MM.1S (cell line): ENCODE data around the gene VPS18.

Experiments
- DNase-seq: peaks from one replicate; pipeline ENCODE4 v3.0.0-alpha.2; 2015
- H2AFZ ChIP-seq: fragments of 300-600 bp; sonication (generic); 2 replicates; pipeline ENCODE4 v1.6.0; 2016; ENCODE audit warnings: antibody characterized with exemption, low read length
- H3F3A ChIP-seq: fragments of 300-600 bp; sonication (generic); 2 replicates; pipeline ENCODE4 v1.6.1; 2016; ENCODE audit warnings: mild to moderate bottlenecking, antibody characterized with exemption, low read length, moderate library complexity, mixed read lengths; ENCODE audit not compliant: insufficient read depth
- H3K27ac ChIP-seq: fragments of 300-600 bp; sonication (generic); 2 replicates; pipeline ENCODE4 v1.5.1; 2016; ENCODE audit warnings: mild to moderate bottlenecking, low read length
- H3K27me3 ChIP-seq: fragments of 300-600 bp; sonication (generic); replicated peaks from 2 replicates; pipeline ENCODE4 v1.6.0; 2016; ENCODE audit warnings: low read length; ENCODE audit not compliant: insufficient read depth
- H3K36me3 ChIP-seq: fragments of 300-600 bp; sonication (generic); replicated peaks from 2 replicates; pipeline ENCODE4 v1.6.1; 2016; ENCODE audit warnings: mild to moderate bottlenecking, low read length, mixed read lengths; ENCODE audit not compliant: insufficient read depth
- H3K4me1 ChIP-seq: fragments of 300-600 bp; sonication (generic); 2 replicates; pipeline ENCODE4 v1.6.1; 2016; ENCODE audit warnings: low read length, mixed read lengths
- H3K4me2 ChIP-seq: fragments of 300-600 bp; sonication (generic); 2 replicates; pipeline ENCODE4 v1.6.0; 2016; ENCODE audit warnings: low read depth, low read length
- H3K4me3 ChIP-seq: fragments of 300-600 bp; sonication (generic); 2 replicates; pipeline ENCODE4 v1.5.1; 2016; ENCODE audit warnings: low read length, mixed read lengths
- H3K79me2 ChIP-seq: fragments of 300-600 bp; sonication (generic); 2 replicates; pipeline ENCODE4 v1.6.1; 2016; ENCODE audit warnings: mixed run types, low read length, mixed read lengths
- H3K9ac ChIP-seq: fragments of 300-600 bp; sonication (generic); 2 replicates; pipeline ENCODE4 v1.6.1; 2016; ENCODE audit warnings: low read length, mixed read lengths
- H3K9me2 ChIP-seq: fragments of 300-600 bp; sonication (generic); replicated peaks from 2 replicates; pipeline ENCODE4 v1.6.1; 2016; ENCODE audit warnings: mild to moderate bottlenecking, low read length, mixed read lengths; ENCODE audit not compliant: insufficient read depth
- H3K9me3 ChIP-seq: fragments of 300-600 bp; sonication (generic); replicated peaks from 2 replicates; pipeline ENCODE4 v1.6.1; 2016; ENCODE audit warnings: mild to moderate bottlenecking, low read length, mixed read lengths; ENCODE audit not compliant: insufficient read depth
- H4K20me1 ChIP-seq: fragments of 300-600 bp; sonication (generic); 2 replicates; pipeline ENCODE4 v1.6.1; 2016; ENCODE audit warnings: mild to moderate bottlenecking, low read length, moderate library complexity, mixed read lengths; ENCODE audit not compliant: insufficient read depth
- CTCF ChIP-seq: fragments of 300-600 bp; sonication (generic); IDR thresholded peaks from 2 replicates; pipeline ENCODE4 v1.5.1; 2016; ENCODE audit warnings: antibody characterized with exemption, low read length, mixed read lengths
- EZH2 ChIP-seq: fragments of 300-600 bp; sonication (generic); optimal IDR thresholded peaks from 2 replicates; pipeline ENCODE3; 2017; ENCODE audit warnings: low read depth, mild to moderate bottlenecking, antibody characterized with exemption, low read length, mixed read lengths
- EZH2phosphoT487 ChIP-seq: fragments of 300-600 bp; sonication (generic); IDR thresholded peaks from 2 replicates; pipeline ENCODE4 v1.6.1; 2018; ENCODE audit warnings: antibody characterized with exemption, low read length

Gene VPS18

GRCh38 chr15:40902605-40903561 is 8.6 kb downstream of the VPS18 start:
- H3K4me2 ChIP-seq, result no peak overlapping the region
- no peaks in the 10 kb centered on the region for H3K9me3 ChIP-seq
- TF ChIP-seq EZH2phosphoT487 (no peak), CTCF (no peak), EZH2 (no peak)
- no peak overlapping the region for H2AFZ ChIP-seq
- H4K20me1 ChIP-seq, result no peaks in the 10 kb centered on the region
- DNase-seq, result no peak
- H3K4me1 ChIP-seq, result peaks cover 16% of the 10 kb centered on the region
- H3K36me3 ChIP-seq, result no peaks in the 10 kb centered on the region
- no peak overlapping the region for H3K9ac ChIP-seq
- peaks cover 23% of the 10 kb centered on the region for H3K79me2 ChIP-seq
- no peaks in the 10 kb centered on the region for H3K27me3 ChIP-seq
- no peak overlapping the region for H3K4me3 ChIP-seq
- no peak overlapping the region for H3K27ac ChIP-seq
- H3F3A ChIP-seq, result peaks cover 18% of the 10 kb centered on the region
- no peaks in the 10 kb centered on the region for H3K9me2 ChIP-seq

GRCh38 chr15:40904552-40905201 is 10.4 kb downstream of the VPS18 start:
- H2AFZ ChIP-seq, result no peak overlapping the region
- H3K9ac ChIP-seq, result no peak overlapping the region
- peaks cover 16% of the 10 kb centered on the region for H3K4me1 ChIP-seq
- no peaks in the 10 kb centered on the region for H4K20me1 ChIP-seq
- no peaks in the 10 kb centered on the region for H3K36me3 ChIP-seq
- H3K4me3 ChIP-seq, result no peak overlapping the region
- no peak for DNase-seq
- H3K9me3 ChIP-seq, result no peaks in the 10 kb centered on the region
- H3K9me2 ChIP-seq, result no peaks in the 10 kb centered on the region
- peaks cover 15% of the 10 kb centered on the region for H3K79me2 ChIP-seq
- H3K27me3 ChIP-seq, result no peaks in the 10 kb centered on the region
- peaks cover 18% of the 10 kb centered on the region for H3F3A ChIP-seq
- no peak overlapping the region for H3K4me2 ChIP-seq
- no peak for TF ChIP-seq EZH2
- H3K27ac ChIP-seq, result no peak overlapping the region

- H3K4me1 ChIP-seq, result peaks cover 16% of the 10 kb centered on the region
- H3F3A ChIP-seq, result peaks cover 18% of the 10 kb centered on the region
- H2AFZ ChIP-seq, result peak overlapping the region; percentile 98
These were observed 12.1 kb downstream of the VPS18 start for GRCh38 chr15:40906091-40906990.

More at GRCh38 chr15:40906091-40906990, 12.1 kb downstream of the VPS18 start:
- no peaks in the 10 kb centered on the region for H3K79me2 ChIP-seq
- no peaks in the 10 kb centered on the region for H4K20me1 ChIP-seq
- peak; percentile 88 for DNase-seq
- H3K27me3 ChIP-seq, result no peaks in the 10 kb centered on the region
- TF ChIP-seq EZH2 (no peak), CTCF (peak; percentile 80)
- no peaks in the 10 kb centered on the region for H3K36me3 ChIP-seq
- peak overlapping the region; percentile 85 for H3K27ac ChIP-seq
- H3K4me3 ChIP-seq, result peak overlapping the region; percentile 76
- peak overlapping the region; percentile 100 for H3K4me2 ChIP-seq
- no peaks in the 10 kb centered on the region for H3K9me2 ChIP-seq
- H3K9me3 ChIP-seq, result no peaks in the 10 kb centered on the region
- H3K9ac ChIP-seq, result peak overlapping the region; percentile 67
